Brain microvascular endothelial cell (primary cell): ENCODE results near the gene RALY.

Experiments
- DNase-seq: peaks from one replicate; pipeline ENCODE4 v3.0.0-alpha.2; 2020
- H3K27ac ChIP-seq: fragments of 250-450 bp; sonication (Bioruptor Pico); 2 replicates; pipeline ENCODE4 v1.5.1; 2020; ENCODE audit warnings: mild to moderate bottlenecking, moderate library complexity
- H3K27me3 ChIP-seq: fragments of 250-450 bp; sonication (Bioruptor Pico); replicated peaks from 2 replicates; pipeline ENCODE4 v1.5.1; 2020; ENCODE audit warnings: mild to moderate bottlenecking
- H3K36me3 ChIP-seq: fragments of 250-450 bp; sonication (Bioruptor Pico); replicated peaks from 2 replicates; pipeline ENCODE4 v1.5.1; 2020; ENCODE audit warnings: mild to moderate bottlenecking
- H3K4me3 ChIP-seq: 2 replicates; pipeline ENCODE4 v1.5.1; 2011; ENCODE audit warnings: low read depth, mild to moderate bottlenecking, control low read depth, low read length, moderate library complexity
- in situ Hi-C: cut with HindIII; loops from 2 replicates; pipeline ENCODE4 v1.10.0; 2017; ENCODE audit warnings: low sequenced_read_pairs, low pct_ligation_motif_present
- TF ChIP-seq, protein P1 (sequence below): IDR thresholded peaks from 2 replicates; pipeline ENCODE4 v1.5.1; 2011; ENCODE audit warnings: low read depth, mild to moderate bottlenecking, moderate library complexity, low read length, control low read depth, inconsistent platforms; ENCODE audit errors: missing control alignments

RALY gene

DNA sequence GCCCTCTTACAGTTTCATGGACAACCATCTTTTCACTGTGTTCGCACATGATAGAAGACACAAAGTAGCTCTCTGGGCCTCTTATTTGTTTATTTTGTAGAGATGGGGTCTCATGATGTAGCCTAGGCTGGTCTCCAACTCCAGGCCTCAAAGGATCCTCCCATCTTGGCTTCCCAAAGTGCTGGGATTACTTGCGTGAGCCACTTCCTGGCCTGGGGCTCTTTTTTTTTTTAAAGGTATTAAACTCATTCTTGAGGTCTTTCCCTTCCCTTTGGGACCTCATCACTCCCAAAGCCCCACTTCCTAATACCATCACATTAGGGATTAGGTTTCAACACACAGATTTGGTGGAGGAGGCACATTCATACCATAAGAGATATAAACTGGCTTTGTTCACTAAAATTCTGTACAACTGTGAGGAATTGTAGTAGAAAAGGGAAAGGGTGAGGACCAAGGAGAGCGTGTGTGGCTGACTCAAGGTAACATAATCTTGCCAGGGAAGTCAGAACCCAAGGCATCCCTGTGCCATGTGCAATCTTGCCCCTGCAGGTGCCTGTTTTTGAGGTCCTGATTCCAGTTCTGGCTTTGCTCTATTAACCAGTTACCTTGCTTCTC is 72.9 kb downstream of the RALY start:
- H3K27me3 ChIP-seq: no peaks in the 10 kb centered on the region
- in situ Hi-C loops: no loop called here
- no peak for DNase-seq
- H3K27ac ChIP-seq: no peak overlapping the region
- H3K4me3 ChIP-seq: no peak overlapping the region
- H3K36me3 ChIP-seq: no peaks in the 10 kb centered on the region
- TF ChIP-seq, protein P1, sequence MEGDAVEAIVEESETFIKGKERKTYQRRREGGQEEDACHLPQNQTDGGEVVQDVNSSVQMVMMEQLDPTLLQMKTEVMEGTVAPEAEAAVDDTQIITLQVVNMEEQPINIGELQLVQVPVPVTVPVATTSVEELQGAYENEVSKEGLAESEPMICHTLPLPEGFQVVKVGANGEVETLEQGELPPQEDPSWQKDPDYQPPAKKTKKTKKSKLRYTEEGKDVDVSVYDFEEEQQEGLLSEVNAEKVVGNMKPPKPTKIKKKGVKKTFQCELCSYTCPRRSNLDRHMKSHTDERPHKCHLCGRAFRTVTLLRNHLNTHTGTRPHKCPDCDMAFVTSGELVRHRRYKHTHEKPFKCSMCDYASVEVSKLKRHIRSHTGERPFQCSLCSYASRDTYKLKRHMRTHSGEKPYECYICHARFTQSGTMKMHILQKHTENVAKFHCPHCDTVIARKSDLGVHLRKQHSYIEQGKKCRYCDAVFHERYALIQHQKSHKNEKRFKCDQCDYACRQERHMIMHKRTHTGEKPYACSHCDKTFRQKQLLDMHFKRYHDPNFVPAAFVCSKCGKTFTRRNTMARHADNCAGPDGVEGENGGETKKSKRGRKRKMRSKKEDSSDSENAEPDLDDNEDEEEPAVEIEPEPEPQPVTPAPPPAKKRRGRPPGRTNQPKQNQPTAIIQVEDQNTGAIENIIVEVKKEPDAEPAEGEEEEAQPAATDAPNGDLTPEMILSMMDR: no peak

DNA sequence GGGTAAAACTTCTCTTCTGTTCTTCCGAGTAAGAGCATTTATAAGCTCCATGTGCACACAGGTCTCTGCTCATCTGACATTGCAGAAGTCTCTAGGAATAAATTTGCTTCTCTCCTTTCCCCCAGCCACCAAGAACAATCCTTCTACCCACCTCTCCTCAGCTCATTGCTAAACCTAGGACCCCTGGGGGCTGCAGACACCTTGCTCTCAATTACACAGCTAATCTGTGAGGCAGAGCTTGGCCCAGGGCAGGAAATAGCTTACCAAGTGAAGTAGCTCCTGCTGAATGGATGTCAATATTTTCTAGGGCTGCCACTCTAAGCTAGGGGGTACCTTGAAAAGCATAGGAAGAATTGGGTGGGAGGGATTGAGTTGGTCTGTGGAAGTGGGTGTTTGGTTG is 74.3 kb downstream of the RALY start:
- in situ Hi-C loops: no loop called here
- DNase-seq: no peak
- no peaks in the 10 kb centered on the region for H3K27me3 ChIP-seq
- TF ChIP-seq, protein P1: no peak
- H3K27ac ChIP-seq: no peak overlapping the region
- peaks cover 1% of the 10 kb centered on the region for H3K36me3 ChIP-seq
- H3K4me3 ChIP-seq: no peak overlapping the region

DNA sequence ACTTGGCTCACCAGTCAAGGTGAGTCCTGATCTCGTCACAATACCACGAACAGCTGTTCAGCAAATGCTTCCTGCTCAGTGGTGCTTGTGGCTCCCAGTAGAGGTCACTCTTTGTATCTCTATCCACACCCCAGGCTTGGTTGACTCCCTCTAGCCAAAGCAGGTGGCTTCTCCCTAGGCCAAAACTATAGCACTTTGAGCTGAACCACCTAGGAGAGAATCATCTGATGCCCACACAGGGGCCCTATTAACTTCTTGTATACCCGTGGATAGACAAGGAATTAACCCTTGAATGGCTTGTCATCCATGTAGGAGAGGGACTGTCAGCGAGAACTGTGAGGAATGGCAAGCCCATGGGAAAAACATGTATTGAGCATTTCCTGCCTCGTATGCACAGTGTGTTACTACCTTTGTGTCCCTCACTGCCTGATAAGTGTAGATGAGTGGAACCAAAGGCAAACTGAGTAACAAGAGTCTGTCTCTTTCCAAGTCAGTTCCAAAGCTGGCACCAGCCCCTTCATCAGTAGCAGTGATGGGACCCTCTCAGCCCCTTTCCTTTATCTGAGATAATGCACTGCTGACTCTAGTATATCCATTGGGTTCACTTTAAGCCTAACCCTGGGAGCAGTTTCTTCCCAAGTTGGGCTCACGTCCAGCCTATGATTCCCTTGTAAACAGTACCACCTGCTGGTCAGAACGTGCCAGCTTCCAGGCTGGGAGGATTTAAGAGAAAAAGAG is 75.8 kb downstream of the RALY start:
- in situ Hi-C loops: no loop called here
- no peaks in the 10 kb centered on the region for H3K27me3 ChIP-seq
- peak; percentile 65 for DNase-seq
- TF ChIP-seq, protein P1: peak; percentile 89
- no peak overlapping the region for H3K4me3 ChIP-seq
- H3K36me3 ChIP-seq: peaks cover 4% of the 10 kb centered on the region
- H3K27ac ChIP-seq: no peak overlapping the region

DNA sequence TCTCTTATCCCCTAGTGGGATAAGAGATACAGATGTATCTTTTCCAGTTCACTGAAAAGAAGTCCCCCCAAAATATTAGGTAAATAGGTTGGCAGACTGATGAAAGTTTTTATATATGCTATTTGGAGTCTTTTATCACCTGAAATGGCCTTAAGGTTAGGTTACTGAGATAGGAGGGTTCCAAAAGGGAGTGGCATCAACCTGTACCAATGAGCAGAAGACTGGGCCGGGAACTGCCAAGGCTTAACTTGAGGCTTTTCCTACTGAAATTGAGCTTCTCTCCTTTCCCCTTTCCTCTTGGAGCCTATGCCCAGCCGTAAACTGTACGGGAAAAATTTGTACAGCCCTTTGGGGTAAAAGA is 76.3 kb downstream of the RALY start:
- no peak overlapping the region for H3K27ac ChIP-seq
- H3K36me3 ChIP-seq: peaks cover 4% of the 10 kb centered on the region
- no peaks in the 10 kb centered on the region for H3K27me3 ChIP-seq
- in situ Hi-C loops: no loop called here
- DNase-seq: no peak
- H3K4me3 ChIP-seq: no peak overlapping the region
- TF ChIP-seq, protein P1: no peak

DNA sequence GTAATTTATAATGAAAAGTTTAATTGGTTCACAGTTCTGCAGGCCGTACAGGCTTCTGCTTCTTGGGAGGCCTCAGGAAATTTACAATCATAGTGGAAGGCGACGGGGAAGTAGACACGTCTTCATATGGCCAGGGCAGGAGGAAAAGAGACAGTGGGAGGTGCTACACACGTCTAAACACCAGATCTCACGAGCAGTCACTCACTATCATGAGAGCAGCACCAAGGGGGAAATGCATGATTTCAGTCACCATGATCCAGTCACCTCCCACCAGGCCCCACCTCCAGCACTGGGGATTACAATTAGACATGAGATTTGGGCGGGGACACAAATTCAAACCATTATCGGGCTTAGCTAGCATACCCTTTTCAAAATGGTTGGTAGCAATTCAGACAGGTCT is 77.1 kb downstream of the RALY start:
- H3K27me3 ChIP-seq: no peaks in the 10 kb centered on the region
- in situ Hi-C loops: no loop called here
- peaks cover 4% of the 10 kb centered on the region for H3K36me3 ChIP-seq
- no peak for DNase-seq
- TF ChIP-seq, protein P1: no peak
- H3K27ac ChIP-seq: no peak overlapping the region
- no peak overlapping the region for H3K4me3 ChIP-seq
